Pancreas (tissue), 8 donors: ENCODE data around the gene RC3H1. TPM values are rescaled to one million over a fixed set of nuclear protein-coding genes. Genes with fewer than 3 reads are reported as not detected.

Experiments used
- polyA plus RNA-seq, 2 donors: library from polyadenylated mRNA; stranded (reverse); fragments of 200-250 nt; gene quantifications; one replicate each; pipeline ENCODE4 v1.2.3, GENCODE V29; 2013
- total RNA-seq, 6 donors: library from RNA; stranded (reverse); fragmentation: NEBNext Ultra II Directional in 4 of 6; extraction: Animal tissue kit (Norgen Biotek cat#: 25700) in 4 of 6; gene quantifications; one replicate each; pipeline versions ENCODE4 v1.2.1 to v1.2.4, GENCODE V29; 2021 to 2023
- donor health status: healthy with polysubstance abuse.
- donor health status: DM: no; HTN: no; CAD: no; lungs with moderate emphysema.
- donor health status: DM: no; HTN: no; CAD: no.
- donor health status: Bipolar disorder and iron deficiency.
- donor health status: DM: yes; HTN: yes; CAD: no.
- donor health status: DM: no; HTN: no; CAD: no.
- donor health status: DM: no; HTN: no; CAD: no.
- donor health status: DM: yes; HTN: yes; CAD: no.

Gene RC3H1
- total and polyA plus RNA-seq, 8 donors: 2.7 to 27.9 (median 14.9) TPM

Other genes starting within 250 kb of the RC3H1 start
- 10 to 100 TPM in 1 of 6 donors, 1 to 10 TPM in 5; 3.9 to 11.1 (median 5.9) TPM for gene DARS2, start 197.7 kb downstream of the RC3H1 start, total RNA-seq
- 1 to 10 TPM; 3.4 to 5.1 TPM for gene DARS2, start 197.7 kb downstream of the RC3H1 start, polyA plus RNA-seq
- 1 to 10 TPM in 4 of 6 donors, under 1 TPM in 2; 0.83 to 2.0 (median 1.5) TPM for gene CENPL, start 197.5 kb downstream of the RC3H1 start, total RNA-seq
- gene CENPL, start 197.5 kb downstream of the RC3H1 start, polyA plus RNA-seq: under 1 TPM; 0.73 to 0.80 TPM
- 100 to 1,000 TPM; 214 to 698 (median 401) TPM for gene GAS5, start 154.4 kb downstream of the RC3H1 start, total RNA-seq
- 1,000 to 10,000 TPM in 1 of 2 donors, 100 to 1,000 TPM in 1; 558 to 1,057 TPM for gene GAS5, start 154.4 kb downstream of the RC3H1 start, polyA plus RNA-seq
- gene ZBTB37, start 154.0 kb downstream of the RC3H1 start, total RNA-seq: 1 to 10 TPM; 3.8 to 7.0 (median 4.4) TPM
- gene ZBTB37, start 154.0 kb downstream of the RC3H1 start, polyA plus RNA-seq: 1 to 10 TPM; 1.2 to 1.3 TPM
- gene SERPINC1, start 105.0 kb downstream of the RC3H1 start, total RNA-seq: 1 to 10 TPM in 1 of 6 donors, under 1 TPM in 1, not detected in 4; 0.16 to 1.2 TPM
- not detected for gene SERPINC1, start 105.0 kb downstream of the RC3H1 start, polyA plus RNA-seq
- 10 to 100 TPM; 34.6 to 64.8 (median 40.5) TPM for gene RABGAP1L, start 137.2 kb upstream of the RC3H1 start, total RNA-seq
- 10 to 100 TPM; 13.9 to 18.0 TPM for gene RABGAP1L, start 137.2 kb upstream of the RC3H1 start, polyA plus RNA-seq